ENCODE results near the gene RAB36. TPM values are rescaled to one million over a fixed set of nuclear protein-coding genes. Genes with fewer than 3 reads are reported as not detected.

Gene RAB36
- polyA plus RNA-seq, 1 of the 3 experiments (the other 2 are of a cell fraction) = 6.6 TPM

DNA sequence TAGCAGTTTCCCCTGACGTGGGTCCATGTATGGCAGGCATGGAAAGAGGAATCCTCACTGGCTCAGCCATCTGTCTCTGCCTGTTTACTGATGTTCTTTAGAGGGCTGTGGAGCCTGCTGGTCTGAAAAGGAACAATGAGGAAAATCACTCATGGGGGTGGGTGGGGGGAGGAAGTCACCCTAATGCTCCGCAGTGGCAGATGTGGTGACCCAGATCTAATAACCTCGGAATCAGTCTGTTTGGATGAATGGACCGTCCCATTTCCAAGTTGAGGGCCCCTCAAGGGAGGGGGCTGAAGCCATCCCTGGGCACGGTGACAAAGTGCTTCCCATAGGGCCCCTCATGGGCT lies 39.5 kb downstream of the RAB36 start:
- no peak overlapping the region for H3K27ac ChIP-seq (ENCODE audit: low read depth in 2 of 2, low read length in 1 of 2)
- TF ChIP-seq FOXM1 (IDR thresholded peaks at IDR 0.05; ENCODE audit: low read depth) = no peak
- TF ChIP-seq NRF1 (IDR thresholded peaks at IDR 0.05; ENCODE audit: low read depth, low read length) = no peak
- no peak for TF ChIP-seq TCF12 (IDR thresholded peaks at IDR 0.05)
- no peak for TF ChIP-seq EP300 (IDR thresholded peaks at IDR 0.05; ENCODE audit: borderline replicate concordance in 1 of 2, low read depth in 1 of 2, low read length in 1 of 2)
- no peak for TF ChIP-seq YY1 (IDR thresholded peaks at IDR 0.05; ENCODE audit: low read depth)
- TF ChIP-seq GABPA (IDR thresholded peaks at IDR 0.05; ENCODE audit: low read depth) = no peak
- no peak for TF ChIP-seq JUND (IDR thresholded peaks at IDR 0.05)
- no peak for TF ChIP-seq TEAD4 (IDR thresholded peaks at IDR 0.05; ENCODE audit: borderline replicate concordance, insufficient read depth)
- no peak for TF ChIP-seq GATA2 (CRISPR knock-in tag; IDR thresholded peaks at IDR 0.05)
- TF ChIP-seq EZH2phosphoT487 (IDR thresholded peaks at IDR 0.05; ENCODE audit: borderline replicate concordance, low read depth) = no peak
- TF ChIP-seq, protein P1, sequence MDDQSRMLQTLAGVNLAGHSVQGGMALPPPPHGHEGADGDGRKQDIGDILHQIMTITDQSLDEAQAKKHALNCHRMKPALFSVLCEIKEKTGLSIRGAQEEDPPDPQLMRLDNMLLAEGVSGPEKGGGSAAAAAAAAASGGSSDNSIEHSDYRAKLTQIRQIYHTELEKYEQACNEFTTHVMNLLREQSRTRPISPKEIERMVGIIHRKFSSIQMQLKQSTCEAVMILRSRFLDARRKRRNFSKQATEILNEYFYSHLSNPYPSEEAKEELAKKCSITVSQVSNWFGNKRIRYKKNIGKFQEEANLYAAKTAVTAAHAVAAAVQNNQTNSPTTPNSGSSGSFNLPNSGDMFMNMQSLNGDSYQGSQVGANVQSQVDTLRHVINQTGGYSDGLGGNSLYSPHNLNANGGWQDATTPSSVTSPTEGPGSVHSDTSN (IDR thresholded peaks at IDR 0.05) = no peak
- no peak for TF ChIP-seq POLR2AphosphoS5 (IDR thresholded peaks at IDR 0.05; ENCODE audit: low read depth, low read length)
- no peak for TF ChIP-seq RFX5 (IDR thresholded peaks at IDR 0.05; ENCODE audit: low read length)
- no peak for TF ChIP-seq ELF1 (IDR thresholded peaks at IDR 0.05)
- TF ChIP-seq MEF2A (IDR thresholded peaks at IDR 0.05; ENCODE audit: borderline replicate concordance, low read depth) = no peak
- no peak for TF ChIP-seq FOXJ3 (CRISPR knock-in tag; IDR thresholded peaks at IDR 0.05)
- H3F3A ChIP-seq (replicated peaks; ENCODE audit: insufficient read depth) = no peaks in the 10 kb centered on the region
- H3K9ac ChIP-seq = no peak overlapping the region
- H3K4me2 ChIP-seq = no peak overlapping the region; the same call in 1 of the 2 replicates
- no peak for DNase-seq
- peaks cover 0 to 2% of the 10 kb centered on the region in 2 experiments for H3K36me3 ChIP-seq (replicated peaks in 1 of 2; ENCODE audit: control insufficient read depth in 1 of 2, insufficient read depth in 2 of 2, low read length in 1 of 2)
- peaks cover 86% of the 10 kb centered on the region for H3K79me2 ChIP-seq (ENCODE audit: insufficient read depth)
- H3K4me1 ChIP-seq (ENCODE audit: control insufficient read depth in 1 of 2, insufficient read depth in 2 of 2, low read depth in 1 of 2, low read length in 1 of 2) = peaks cover 13 to 40% of the 10 kb centered on the region in 2 experiments
- no peaks in the 10 kb centered on the region for H3K9me2 ChIP-seq
- peaks cover 64% of the 10 kb centered on the region for H4K20me1 ChIP-seq (ENCODE audit: insufficient read depth)
- WGBS (ENCODE audit: low lambda C conversion rate) = 86% methylated on average over 4 of the region's 5 CpGs
- no peak overlapping the region for H2AFZ ChIP-seq (ENCODE audit: low read depth)
- H3K4me3 ChIP-seq (ENCODE audit: low read depth in 2 of 2, low read length in 1 of 2) = no peak overlapping the region
- POLR2A ChIA-PET = no interaction called here
- no peaks in the 10 kb centered on the region for H3K9me3 ChIP-seq
- CTCF ChIA-PET = interaction anchor here (21.1 kb wide), 1 partner anchor 102 kb away, joined by 587 read pairs; no protein-coding TSS in a partner anchor
- H3K27me3 ChIP-seq (ENCODE audit: insufficient read depth) = no peaks in the 10 kb centered on the region

DNA sequence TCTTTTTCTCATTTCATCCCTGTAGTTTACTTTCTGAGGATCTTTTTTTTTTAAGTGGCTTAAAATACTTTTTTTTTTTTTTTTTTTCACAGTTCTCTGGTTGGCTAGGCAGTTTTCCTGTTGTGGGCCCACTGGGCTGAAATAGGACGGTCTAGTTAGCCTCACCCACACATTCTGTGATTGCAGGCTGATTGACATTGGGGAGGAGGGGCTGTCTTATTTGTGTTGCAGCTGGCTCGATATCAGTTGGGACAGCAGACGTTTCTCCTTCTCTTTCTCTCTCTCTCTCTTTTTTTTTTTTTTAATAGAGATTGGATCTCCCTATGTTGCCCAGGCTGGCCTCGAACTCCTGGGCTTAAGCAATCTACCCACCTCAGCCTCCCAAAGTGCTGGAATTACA lies 41.9 kb downstream of the RAB36 start:
- Histone ChIP-seq H3K9ac (no peak overlapping the region), H3K4me2 (no peak overlapping the region), H4K20me1 (ENCODE audit: insufficient read depth) (peaks cover 72% of the 10 kb centered on the region), H3K9me2 (no peaks in the 10 kb centered on the region), H3K79me2 (ENCODE audit: insufficient read depth) (peaks cover 96% of the 10 kb centered on the region), H3K27ac (ENCODE audit: low read depth in 2 of 2, low read length in 1 of 2) (no peak overlapping the region), H3K4me3 (ENCODE audit: low read depth in 2 of 2, low read length in 1 of 2) (no peak overlapping the region), H3K4me1 (ENCODE audit: control insufficient read depth in 1 of 2, insufficient read depth in 2 of 2, low read depth in 1 of 2, low read length in 1 of 2) (peaks cover 5 to 30% of the 10 kb centered on the region in 2 experiments), H3K27me3 (ENCODE audit: insufficient read depth) (no peaks in the 10 kb centered on the region), H3F3A (replicated peaks; ENCODE audit: insufficient read depth) (no peaks in the 10 kb centered on the region), H2AFZ (ENCODE audit: low read depth) (no peak overlapping the region), H3K9me3 (no peaks in the 10 kb centered on the region), H3K36me3 (replicated peaks in 1 of 2; ENCODE audit: control insufficient read depth in 1 of 2, insufficient read depth in 2 of 2, low read length in 1 of 2) (peaks cover 2 to 4% of the 10 kb centered on the region in 2 experiments)
- TF ChIP-seq YY1 (IDR thresholded peaks at IDR 0.05; ENCODE audit: low read depth) (no peak), TEAD4 (IDR thresholded peaks at IDR 0.05; ENCODE audit: borderline replicate concordance, insufficient read depth) (no peak)
- TF ChIP-seq, protein P2, sequence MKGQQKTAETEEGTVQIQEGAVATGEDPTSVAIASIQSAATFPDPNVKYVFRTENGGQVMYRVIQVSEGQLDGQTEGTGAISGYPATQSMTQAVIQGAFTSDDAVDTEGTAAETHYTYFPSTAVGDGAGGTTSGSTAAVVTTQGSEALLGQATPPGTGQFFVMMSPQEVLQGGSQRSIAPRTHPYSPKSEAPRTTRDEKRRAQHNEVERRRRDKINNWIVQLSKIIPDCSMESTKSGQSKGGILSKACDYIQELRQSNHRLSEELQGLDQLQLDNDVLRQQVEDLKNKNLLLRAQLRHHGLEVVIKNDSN (IDR thresholded peaks at IDR 0.05; ENCODE audit: borderline replicate concordance, low read depth) = no peak
- DNase-seq = no peak
- POLR2A ChIA-PET = no interaction called here
- WGBS (ENCODE audit: low lambda C conversion rate) = 95% methylated on average over 4 of the region's 4 CpGs
- CTCF ChIA-PET = interaction anchor here (1.1 to 5.9 kb wide), 3 partner anchors 18 to 228 kb away, joined by 3 to 27 read pairs (median 3); no protein-coding TSS in a partner anchor

Data from SK-N-SH (cell line).